Measurements from ENCODE around the gene ATP8B1. TPM values are rescaled to one million over a fixed set of nuclear protein-coding genes. Genes with fewer than 3 reads are reported as not detected.

Gene ATP8B1
- total RNA-seq, 1 experiment from 2014 or later, result 1.1 TPM

DNA sequence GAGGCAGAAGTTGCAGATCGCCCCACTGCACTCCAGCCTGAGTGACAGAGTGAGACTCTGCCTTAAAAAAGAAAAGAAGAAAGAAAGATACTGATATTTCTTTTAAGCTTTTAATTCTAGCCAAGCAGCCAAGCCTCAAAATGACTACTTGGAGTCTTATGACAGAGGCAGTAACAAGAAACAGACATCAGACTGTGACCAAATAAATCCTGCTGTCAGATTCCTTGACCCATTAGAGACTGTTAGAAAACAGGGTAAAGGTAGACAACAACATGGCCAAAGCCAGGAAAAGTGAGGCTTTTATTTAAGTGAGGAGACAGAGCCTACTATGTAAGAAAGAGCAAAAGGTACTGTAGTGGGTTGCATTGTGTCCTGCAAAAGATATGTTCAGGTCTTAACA lies 98.1 kb downstream of the ATP8B1 start:
- Histone ChIP-seq H2BK5ac (ENCODE audit: insufficient read length, low read length) (no peak overlapping the region), H2BK20ac (ENCODE audit: low read depth, low read length, poor library complexity, severe bottlenecking) (no peak overlapping the region), H3K18ac (ENCODE audit: insufficient read length, low read depth, low read length) (no peak overlapping the region), H2AK5ac (ENCODE audit: insufficient read length, low read length) (no peak overlapping the region), H2BK120ac (ENCODE audit: low read depth, low read length, poor library complexity, severe bottlenecking) (no peak overlapping the region), H4K5ac (ENCODE audit: insufficient read length, low read depth, low read length) (no peak overlapping the region), H3K56ac (ENCODE audit: insufficient read length, low read depth, low read length) (no peak overlapping the region), H2BK15ac (ENCODE audit: low read depth, low read length) (no peak overlapping the region), H3K27me3 (ENCODE audit: insufficient read depth, low read length) (no peaks in the 10 kb centered on the region), H3K23me2 (ENCODE audit: insufficient read length, low read depth, low read length, poor library complexity, severe bottlenecking) (no peaks in the 10 kb centered on the region), H3K9me3 (ENCODE audit: control insufficient read depth, low read depth, low read length) (no peaks in the 10 kb centered on the region), H3T11ph (ENCODE audit: low read length) (no peak overlapping the region), H3K27ac (ENCODE audit: insufficient read length, low read depth, low read length) (no peak overlapping the region), H4K91ac (ENCODE audit: insufficient read length, low read depth, low read length) (no peak overlapping the region), H4K20me1 (ENCODE audit: control insufficient read depth, insufficient read depth, insufficient read length) (no peaks in the 10 kb centered on the region), H3K4ac (ENCODE audit: low read depth, low read length) (no peak overlapping the region), H3K4me1 (ENCODE audit: insufficient read depth, low read length) (no peaks in the 10 kb centered on the region), H4K8ac (replicated peaks; ENCODE audit: insufficient read length, low read depth, low read length) (no peak overlapping the region), H3K9ac (ENCODE audit: extremely low read depth, insufficient read length, low read length) (no peak overlapping the region), H3K79me1 (ENCODE audit: insufficient read depth, low read depth, low read length, poor library complexity, severe bottlenecking) (no peaks in the 10 kb centered on the region), H3K4me2 (ENCODE audit: insufficient read depth, insufficient read length, low read length) (no peak overlapping the region), H3K14ac (ENCODE audit: insufficient read depth, low read length) (no peak overlapping the region), H3K23ac (ENCODE audit: insufficient read length, low read depth, low read length) (no peak overlapping the region), H2AFZ (ENCODE audit: low read length) (no peak overlapping the region), H3K79me2 (ENCODE audit: insufficient read depth, low read length) (no peaks in the 10 kb centered on the region), H2BK12ac (ENCODE audit: insufficient read length, low read depth, low read length) (no peak overlapping the region)
- Mint-ChIP-seq H3K4me1 (no peaks in the 10 kb centered on the region), H3K27me3 (ENCODE audit: low read depth) (no peaks in the 10 kb centered on the region), H3K9me3 (no peaks in the 10 kb centered on the region), H3K4me3 (no peak overlapping the region), H3K36me3 (ENCODE audit: insufficient read depth in 1 of 3, low read depth in 3 of 3) (no peaks in the 10 kb centered on the region), H3K27ac (no peak overlapping the region)
- no peak for DNase-seq
- TF ChIP-seq, protein P1, sequence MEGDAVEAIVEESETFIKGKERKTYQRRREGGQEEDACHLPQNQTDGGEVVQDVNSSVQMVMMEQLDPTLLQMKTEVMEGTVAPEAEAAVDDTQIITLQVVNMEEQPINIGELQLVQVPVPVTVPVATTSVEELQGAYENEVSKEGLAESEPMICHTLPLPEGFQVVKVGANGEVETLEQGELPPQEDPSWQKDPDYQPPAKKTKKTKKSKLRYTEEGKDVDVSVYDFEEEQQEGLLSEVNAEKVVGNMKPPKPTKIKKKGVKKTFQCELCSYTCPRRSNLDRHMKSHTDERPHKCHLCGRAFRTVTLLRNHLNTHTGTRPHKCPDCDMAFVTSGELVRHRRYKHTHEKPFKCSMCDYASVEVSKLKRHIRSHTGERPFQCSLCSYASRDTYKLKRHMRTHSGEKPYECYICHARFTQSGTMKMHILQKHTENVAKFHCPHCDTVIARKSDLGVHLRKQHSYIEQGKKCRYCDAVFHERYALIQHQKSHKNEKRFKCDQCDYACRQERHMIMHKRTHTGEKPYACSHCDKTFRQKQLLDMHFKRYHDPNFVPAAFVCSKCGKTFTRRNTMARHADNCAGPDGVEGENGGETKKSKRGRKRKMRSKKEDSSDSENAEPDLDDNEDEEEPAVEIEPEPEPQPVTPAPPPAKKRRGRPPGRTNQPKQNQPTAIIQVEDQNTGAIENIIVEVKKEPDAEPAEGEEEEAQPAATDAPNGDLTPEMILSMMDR (conservative IDR thresholded peaks at IDR 0.05), result no peak
- no CpG with 5 or more reads among the region's 1 CpG for WGBS (ENCODE audit: extremely low coverage, insufficient read length, low lambda C conversion rate)

Data from H9 (cell line).